ENCODE measurements around the gene ISCA2.

Gene ISCA2

DNA sequence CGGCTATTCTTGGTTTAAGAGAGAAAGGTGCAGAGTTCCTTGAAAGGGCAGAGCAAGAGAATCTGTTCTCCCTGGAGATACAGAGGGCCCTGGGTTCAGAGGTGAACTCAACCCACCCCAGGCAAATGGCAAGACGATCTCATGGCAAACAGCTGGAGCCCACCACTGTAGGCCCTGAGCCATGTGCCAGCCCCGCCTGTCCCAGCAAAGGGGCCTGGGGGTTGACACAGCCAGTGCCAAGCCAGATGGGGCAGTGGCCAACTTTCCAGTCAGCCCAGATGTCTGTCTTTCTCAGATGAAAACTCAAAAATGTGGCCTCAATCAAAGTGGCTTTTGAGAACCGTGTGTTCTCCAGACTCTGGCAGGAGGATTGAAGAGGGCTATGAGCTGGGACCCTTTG is 51.8 kb downstream of the ISCA2 start:
- no peak for DNase-seq (ENCODE audit: low read depth)
- TF ChIP-seq, protein P1, sequence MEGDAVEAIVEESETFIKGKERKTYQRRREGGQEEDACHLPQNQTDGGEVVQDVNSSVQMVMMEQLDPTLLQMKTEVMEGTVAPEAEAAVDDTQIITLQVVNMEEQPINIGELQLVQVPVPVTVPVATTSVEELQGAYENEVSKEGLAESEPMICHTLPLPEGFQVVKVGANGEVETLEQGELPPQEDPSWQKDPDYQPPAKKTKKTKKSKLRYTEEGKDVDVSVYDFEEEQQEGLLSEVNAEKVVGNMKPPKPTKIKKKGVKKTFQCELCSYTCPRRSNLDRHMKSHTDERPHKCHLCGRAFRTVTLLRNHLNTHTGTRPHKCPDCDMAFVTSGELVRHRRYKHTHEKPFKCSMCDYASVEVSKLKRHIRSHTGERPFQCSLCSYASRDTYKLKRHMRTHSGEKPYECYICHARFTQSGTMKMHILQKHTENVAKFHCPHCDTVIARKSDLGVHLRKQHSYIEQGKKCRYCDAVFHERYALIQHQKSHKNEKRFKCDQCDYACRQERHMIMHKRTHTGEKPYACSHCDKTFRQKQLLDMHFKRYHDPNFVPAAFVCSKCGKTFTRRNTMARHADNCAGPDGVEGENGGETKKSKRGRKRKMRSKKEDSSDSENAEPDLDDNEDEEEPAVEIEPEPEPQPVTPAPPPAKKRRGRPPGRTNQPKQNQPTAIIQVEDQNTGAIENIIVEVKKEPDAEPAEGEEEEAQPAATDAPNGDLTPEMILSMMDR (IDR thresholded peaks at IDR 0.05; ENCODE audit: low read depth, low read length, missing control alignments), result no peak
- no peak overlapping the region for H3K4me3 ChIP-seq (ENCODE audit: low read depth, low read length)

DNA sequence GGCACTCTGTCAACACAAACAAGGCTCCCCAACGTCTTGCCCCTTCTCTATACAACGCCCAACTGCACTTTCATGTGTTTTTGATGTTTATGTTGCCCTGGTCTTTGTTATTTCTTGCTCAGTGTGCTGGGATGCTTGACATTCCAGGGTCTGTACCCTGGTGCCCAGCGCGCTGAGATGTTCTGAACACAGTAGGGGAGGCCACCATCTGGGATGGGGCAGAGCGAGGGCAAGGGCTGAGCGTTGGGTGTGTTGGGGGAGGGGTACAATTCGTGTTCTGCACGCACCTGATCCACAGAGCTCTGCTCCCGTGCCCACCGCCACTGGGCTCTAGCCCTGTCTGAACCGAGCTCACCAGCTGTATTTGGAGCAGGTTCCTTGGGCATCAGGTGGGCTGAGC is 52.9 kb downstream of the ISCA2 start:
- H3K4me3 ChIP-seq (ENCODE audit: low read depth, low read length), result no peak overlapping the region
- no peak for DNase-seq (ENCODE audit: low read depth)
- TF ChIP-seq, protein P1 (IDR thresholded peaks at IDR 0.05; ENCODE audit: low read depth, low read length, missing control alignments), result no peak
